Amniotic stem cell (primary cell): ENCODE results near the gene TRMT5.
A peak's percentile ranks its signal among the peaks of the same experiment; 100 is the strongest.

Source experiments
- DNase-seq: peaks from one replicate; lab custom pipeline; 2025; lab: John Stamatoyannopoulos, UW

The TRMT5 gene, protein sequence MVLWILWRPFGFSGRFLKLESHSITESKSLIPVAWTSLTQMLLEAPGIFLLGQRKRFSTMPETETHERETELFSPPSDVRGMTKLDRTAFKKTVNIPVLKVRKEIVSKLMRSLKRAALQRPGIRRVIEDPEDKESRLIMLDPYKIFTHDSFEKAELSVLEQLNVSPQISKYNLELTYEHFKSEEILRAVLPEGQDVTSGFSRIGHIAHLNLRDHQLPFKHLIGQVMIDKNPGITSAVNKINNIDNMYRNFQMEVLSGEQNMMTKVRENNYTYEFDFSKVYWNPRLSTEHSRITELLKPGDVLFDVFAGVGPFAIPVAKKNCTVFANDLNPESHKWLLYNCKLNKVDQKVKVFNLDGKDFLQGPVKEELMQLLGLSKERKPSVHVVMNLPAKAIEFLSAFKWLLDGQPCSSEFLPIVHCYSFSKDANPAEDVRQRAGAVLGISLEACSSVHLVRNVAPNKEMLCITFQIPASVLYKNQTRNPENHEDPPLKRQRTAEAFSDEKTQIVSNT

DNA sequence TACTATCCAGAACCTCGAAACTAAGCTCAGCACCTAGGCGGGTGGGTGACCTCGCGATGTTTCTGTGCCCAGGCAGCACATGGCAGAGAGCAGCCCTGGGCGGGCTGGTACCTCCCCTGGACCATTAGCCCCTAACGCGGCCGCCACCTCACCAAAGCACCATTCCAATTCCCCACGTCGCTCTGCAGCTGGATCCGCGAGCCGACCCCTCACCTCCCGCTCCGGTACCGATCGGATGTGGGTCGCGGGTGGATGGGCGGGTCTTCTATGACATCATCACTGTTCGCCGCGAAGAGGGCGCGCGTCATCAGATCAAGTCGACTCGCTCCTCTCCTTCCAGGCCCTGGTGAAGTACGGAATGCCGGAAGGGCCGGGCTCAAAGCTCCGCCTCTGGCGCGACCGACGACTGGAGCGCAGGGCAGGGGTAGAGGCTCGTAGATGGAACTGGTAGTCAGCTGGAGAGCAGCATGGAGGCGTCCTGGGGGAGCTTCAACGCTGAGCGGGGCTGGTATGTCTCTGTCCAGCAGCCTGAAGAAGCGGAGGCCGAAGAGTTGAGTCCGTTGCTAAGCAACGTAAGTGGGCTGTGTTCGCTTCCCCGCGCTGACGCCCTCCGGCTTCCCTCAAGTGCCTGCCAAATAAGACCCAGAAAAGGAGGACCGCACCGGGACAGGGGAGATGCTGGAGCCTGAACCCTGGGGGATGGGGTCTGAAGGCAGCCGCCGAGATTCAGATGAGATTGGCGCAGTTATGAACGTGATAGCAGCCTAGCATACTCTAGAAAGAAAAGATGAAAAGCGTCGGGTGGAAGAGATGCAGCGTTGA, at the start of gene TRMT5, which contains the start of gene SLC38A6:
Gene TRMT5, minus strand, starts transcription at position 269 of the 822 bp plus-strand sequence. Its CDS starts 106 bp downstream, at position 163.
Gene SLC38A6, plus strand, starts transcription at position 435 of the 822 bp plus-strand sequence. Its CDS starts 33 bp downstream, at position 468.
- DNase-seq: peak; percentile 91

DNA sequence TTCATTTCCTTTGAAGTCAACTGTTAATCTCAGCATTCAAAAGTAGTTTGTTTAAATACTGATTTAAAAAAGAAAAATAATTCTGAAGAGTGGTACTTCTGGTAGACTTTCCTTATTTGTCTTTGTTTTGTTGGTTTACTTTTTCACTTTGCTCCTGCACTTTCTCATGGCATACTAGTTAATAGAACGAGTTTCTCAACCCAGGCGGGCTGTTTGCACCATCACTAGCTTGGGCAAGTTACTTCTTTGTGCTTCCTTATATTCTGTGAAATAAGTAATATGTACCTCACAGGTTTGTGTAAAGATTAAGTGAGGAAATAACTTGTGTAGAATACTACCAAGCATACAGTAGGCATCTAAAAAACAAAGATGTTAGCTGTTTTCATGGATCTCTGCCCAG, 45.6 kb upstream of the TRMT5 start:
- DNase-seq: no peak

DNA sequence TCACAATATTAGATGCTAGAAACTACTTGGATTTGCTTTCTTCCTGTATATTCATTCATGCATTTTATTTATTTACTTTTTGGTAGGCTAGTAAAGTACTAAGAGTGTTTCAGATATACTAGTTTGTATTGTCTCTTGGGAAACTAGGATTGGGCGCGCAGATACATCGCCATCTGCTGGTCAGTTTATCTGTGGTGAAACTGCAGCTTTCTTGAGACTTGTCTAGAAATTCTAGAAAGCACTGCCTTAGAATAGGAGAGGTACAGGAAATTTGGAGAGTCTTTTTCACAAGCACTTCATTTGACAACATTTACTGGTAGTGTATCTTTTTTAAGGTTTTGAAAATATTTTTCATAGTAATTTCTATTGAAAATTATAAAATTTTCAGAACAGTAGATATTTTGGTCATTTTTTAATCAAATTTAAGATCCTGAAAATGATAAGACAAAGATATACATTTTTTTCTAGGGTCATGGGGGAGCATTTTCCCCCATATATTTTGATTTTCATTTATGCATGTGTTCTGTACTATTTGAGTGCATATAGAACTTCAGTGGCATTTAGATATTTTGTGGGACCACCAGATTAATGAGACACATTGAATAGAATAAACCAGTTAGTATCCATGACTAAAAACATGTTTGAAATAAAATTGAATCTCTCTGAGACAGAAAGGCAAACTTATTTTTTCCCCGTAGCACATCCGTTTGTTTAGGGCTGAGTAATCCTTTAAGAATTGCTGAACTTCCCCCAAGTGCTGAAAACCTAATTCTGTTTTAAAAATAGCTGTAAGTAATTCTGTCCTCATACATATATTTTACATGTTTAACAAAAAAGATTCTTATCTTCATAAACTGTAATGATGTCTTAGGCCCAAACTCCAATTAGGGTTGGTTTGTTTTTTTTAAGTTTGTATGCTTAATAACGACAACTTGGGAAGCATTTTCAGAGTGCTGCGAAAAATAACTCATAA, 44.7 kb upstream of the TRMT5 start:
- peak; percentile 43 for DNase-seq

DNA sequence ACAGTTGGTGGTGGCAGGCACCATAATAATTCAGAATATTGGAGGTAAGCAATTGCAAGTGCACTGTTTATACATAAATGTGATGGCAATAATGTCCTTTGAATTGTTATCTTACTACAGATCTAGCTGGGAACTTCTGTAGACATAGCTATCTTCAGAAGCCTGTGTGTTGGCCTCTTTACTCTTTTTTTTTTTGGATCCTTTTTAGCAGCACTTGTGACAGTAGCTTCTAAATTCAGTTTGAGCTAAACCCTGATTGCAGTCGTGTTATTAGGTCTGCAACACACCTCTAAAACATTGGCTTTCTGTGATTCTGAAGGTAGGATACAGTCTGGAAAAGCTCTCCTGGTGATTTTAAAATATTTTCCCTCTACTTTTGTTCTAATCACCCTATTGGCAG, 38.7 kb upstream of the TRMT5 start:
- no peak for DNase-seq

DNA sequence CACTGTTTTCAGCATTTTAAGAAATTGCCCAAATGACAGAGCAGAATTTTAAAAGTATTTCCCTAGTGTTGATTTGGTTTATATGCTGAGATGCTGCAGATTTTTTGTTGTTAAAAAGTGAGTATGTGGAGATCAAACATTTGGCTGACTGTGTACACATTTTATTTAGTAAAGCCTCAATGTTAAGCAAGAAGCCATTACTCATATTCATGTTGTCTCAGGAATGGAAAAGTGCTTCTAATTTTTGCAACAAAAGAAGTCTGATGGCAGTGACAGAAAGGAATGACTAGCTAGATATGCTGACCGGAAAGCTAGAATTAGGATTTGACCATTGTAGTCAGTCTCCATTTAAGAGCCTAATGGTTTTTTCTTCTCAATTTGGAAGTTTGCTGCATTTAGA, 22.7 kb upstream of the TRMT5 start:
- no peak for DNase-seq

DNA sequence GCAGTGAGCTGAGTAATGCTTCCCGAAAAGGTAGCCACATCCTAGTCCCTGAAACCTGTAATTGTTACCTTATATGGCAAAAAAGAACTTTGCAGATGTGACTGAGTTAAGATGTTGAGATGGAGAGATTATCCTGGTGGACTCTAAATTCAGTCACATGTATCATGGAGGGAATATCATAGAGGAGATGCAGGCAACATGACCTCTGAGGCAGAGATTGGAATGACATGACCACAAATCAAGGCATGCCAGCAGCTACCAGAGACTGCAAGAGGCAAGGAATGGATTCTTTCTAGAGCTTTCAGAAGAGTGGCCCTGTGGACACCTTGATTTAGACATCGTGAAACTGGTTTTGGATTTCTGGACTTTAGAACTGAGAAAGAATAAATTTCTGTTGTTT, 18.7 kb upstream of the TRMT5 start:
- no peak for DNase-seq

DNA sequence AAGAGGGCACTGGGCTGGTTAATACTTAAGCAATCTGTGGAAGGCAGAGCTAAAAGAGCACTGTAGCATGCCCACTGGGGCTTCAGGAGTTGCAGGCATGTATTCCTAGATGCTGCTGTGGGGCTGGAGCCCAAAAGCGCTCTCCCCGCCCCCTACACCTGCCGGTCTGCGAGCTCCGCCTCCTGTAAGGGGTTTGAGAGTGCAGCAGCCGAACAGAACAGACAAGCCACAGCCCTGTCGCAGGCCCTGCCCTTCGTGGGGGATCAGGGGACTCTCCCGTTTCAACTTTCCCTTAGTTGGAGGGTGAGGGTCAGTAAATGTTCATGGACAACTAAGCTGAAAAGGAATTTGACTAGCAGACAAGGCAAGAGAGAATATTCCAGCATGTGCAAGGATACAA, 17.7 kb upstream of the TRMT5 start:
- DNase-seq: no peak

DNA sequence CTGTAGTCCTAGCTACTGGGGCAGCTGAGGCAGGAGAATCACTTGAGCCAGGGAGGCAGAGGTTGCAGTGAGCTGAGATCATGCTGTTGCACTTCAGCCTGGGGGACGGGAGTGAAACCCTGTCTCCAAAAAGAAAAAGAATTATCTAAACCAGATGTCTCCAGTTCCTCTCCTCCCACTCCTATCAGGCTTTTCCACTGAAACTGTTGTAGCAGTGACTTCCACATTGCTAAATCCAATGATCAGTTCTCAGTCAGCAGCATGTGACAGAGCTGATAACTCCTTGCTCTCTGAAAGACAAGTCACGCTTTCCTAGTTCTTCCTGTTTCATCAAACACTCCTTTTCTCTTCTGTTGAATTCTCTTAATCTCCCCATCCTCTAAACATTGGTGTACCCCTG, 8.7 kb upstream of the TRMT5 start:
- no peak for DNase-seq

DNA sequence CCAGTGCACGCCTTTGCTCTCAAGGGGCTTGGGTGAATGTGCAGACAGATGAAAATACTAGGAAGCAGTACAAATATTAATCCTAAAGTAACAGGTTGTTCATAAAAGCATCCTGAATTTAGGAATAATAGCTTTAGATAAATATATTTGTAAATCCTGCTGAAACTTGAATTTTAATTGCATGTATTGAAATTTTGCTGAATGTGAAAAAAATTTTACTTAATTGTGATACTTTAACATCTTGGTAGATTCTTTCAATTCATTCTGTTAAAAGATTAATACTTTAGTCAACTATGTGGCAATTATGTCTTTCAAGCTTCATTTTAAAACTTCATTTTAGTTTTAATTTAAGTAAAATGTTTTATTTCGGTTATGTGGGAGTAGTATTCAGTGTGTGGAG, 5.6 kb upstream of the TRMT5 start:
- no peak for DNase-seq

DNA sequence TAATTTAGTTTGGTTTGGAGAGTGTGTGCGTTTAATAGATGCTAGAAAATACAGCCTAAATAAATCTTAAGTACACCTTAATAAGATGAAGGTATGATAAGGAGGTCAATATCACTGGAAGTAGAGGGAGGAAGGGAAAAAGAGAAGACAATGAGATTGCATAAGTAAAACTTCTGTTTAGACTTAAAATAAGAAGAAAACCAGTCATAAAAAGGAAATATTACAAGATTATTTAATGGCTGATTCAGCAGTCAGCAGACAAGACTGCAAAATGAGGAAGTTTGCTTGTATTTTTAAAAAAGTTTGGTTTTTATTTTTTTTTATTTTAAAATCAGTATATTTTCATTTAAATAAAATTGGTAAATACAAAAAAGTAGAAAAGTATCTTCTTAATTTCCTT, 3.3 kb upstream of the TRMT5 start:
- DNase-seq: no peak

DNA sequence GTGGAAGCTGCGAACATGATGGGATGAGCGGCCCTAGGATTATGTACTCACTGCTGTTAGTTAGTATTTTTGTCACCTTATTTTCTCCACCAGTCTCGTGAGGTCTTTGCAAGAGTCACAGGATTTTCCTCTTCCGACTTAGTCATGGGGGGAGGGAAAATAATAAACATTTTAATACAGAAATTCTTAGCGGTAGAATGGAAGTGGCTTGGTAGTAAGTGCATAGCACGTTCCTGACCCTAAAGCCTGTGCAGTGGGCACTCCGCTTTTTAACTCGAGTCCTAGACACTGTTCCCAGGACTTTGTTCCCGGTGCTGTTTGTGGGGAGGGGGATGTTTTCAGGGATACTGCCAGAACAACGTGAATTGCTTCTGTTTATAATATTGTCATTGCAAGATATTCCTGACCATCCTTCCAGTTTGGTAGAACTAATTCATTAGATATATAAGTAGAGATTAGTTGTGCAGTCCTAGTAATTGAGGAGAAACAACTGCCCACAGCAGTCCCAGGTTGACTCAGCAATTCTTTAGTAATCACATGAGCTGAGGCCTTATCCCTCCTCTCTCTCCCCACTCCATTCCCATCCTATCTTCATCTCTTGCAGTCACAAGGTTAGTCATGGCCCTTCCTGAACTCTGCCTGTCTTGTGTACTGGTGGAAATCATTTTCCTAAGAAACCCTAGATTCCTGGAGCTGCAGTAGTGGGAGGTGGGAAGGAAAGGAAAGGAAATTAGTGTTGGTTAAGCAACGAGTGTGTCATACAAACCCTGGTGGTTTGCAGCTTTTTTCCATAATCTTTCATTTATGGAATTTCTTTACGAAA, 965 bp upstream of the TRMT5 start:
- no peak for DNase-seq

DNA sequence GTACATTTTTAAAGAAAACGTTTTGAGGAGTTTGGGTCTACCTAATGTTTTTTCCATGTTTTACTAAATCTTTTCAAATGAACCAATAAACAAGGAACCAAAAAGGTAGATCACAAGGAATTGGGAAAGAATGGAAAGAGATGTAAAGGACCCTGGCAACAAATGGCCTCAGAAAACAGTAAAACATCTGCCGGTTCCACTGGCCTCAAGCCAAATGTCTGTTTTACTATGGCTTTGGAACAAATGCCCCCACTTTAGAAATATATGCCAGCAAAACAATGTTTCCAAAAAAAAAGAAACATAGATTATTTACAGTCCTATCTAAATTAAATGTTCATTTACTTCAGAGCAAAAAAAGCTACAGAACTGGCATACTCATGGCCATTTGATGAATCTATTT, 3.0 kb downstream of the TRMT5 start:
- DNase-seq: no peak

DNA sequence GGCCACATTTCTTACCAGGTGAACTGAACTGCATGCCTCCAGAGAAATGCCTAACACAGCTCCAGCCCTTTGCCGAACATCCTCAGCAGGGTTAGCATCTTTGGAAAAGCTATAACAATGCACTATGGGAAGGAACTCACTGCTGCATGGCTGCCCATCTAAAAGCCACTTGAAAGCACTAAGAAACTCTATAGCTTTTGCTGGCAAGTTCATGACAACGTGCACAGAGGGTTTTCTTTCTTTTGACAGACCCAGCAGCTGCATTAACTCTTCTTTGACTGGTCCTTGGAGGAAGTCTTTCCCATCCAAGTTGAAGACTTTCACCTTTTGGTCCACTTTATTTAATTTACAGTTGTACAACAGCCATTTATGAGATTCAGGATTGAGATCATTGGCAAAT, 5.3 kb downstream of the TRMT5 start:
- DNase-seq: no peak

DNA sequence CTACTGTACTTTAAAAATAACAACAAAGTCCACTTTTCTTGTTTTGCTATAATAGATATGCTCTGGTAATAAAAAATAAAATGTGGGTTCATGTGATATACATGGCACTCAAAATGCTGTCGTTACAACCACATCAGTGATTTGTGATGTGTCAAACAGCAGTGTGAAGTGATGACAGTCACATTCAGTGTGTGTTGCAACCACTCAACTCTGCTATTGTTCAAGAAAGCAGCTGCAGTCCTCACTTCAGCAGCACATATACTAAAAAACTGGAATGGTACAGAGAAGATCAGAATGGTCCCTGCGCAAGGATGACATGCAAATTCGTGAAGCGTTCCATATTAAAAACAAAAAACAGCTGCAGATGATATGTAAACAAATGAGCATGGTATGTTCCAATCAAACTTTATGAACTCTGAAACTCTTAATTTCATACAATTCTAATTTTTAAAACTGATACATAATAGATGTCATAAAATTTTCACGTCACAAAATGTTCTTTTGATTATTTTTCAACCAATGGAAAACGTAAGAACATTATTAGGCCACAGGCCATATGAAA, 6.7 kb downstream of the TRMT5 start:
- DNase-seq: no peak

DNA sequence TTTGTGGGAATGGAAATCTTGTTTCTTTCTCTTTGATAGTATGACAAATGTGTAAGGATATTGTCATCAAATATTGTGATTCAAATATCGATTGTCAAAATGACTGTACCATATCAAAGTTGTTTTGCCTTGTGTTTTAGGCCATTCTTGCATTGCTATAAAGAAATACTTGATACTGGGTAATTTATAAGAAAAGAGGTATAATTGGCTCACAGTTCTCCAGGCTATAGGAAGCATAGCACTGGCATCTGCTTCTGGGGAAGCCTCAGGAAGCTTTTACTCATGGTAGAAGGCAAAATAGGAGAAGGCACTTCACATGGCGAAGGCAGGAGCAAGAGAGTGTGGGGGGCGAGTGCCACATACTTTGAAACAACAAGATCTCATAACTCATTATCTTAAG, 7.8 kb downstream of the TRMT5 start:
- no peak for DNase-seq

DNA sequence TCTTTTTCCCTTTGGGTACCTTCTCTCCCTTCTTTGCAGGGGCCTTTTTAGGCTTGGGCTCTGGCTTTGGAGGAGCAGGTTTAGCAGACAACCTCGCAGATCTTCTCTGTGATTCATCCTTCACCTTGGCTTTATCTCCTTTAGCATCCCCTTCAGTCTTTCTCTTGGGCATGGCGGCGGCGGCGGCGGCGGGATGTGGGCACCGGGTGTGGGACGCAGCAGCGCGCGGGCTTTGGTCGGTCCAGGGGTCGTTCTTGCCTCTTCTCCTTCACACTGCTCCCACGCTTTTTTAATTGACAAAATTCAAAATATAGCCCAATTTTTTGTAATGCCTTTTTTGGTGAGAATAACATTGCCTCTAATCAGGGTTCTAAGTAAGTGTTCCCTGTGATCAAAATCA, 8.6 kb downstream of the TRMT5 start:
- no peak for DNase-seq

DNA sequence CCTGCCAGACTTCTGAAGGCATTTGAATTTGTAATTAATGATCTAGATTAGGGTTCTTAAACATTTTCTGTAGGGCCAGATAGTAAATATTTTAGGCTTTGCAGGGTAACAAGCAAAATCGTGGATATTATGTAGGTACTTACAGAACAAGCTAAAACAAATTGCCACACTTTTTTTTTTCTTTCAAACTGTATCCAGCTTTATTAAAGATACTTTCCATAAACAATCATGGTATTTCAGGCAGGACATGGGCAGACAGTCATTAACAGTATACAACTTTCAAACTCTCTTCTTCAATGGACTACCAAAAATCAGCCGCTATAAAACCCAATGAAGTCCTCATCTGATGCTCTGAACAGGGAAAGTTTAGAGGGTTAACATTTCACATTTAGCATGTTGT, 9.6 kb downstream of the TRMT5 start:
- no peak for DNase-seq

DNA sequence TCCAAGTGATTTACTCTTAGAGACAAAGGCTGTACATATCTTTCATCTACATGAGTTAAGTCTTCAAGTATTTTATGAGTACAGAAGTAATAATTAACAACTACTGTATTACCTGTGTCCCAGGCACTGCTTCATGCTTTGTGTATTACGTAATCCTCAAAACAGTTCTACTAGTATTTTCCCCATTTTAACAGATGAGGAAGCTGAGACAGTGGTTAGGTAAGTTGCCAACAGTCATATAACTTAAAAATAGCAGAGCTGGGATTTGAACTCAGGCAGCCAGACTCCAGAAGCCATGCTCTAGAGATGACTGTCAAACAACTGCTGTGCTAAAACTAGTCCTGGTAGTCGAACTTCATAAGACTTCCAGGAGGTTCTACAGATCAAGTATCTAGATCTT, 10.7 kb downstream of the TRMT5 start:
- no peak for DNase-seq

DNA sequence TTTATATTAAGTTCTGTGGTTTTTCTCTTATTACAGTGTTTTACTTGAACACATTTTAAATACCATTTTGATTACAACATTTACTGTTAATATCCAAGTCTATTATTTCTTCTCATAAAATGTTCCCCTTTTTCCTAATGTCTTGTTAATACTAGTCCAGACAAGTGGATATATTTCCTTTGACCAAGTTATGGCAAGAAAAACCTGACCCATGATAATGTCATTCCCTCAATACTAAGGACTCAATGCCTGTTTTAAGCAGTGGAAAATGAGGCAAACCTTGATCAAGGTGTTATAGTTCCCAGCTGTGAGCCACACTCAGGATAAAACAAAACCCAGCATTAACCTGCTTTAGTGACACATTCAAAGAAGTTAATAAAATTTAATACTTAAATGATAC, 12.2 kb downstream of the TRMT5 start:
- DNase-seq: no peak

DNA sequence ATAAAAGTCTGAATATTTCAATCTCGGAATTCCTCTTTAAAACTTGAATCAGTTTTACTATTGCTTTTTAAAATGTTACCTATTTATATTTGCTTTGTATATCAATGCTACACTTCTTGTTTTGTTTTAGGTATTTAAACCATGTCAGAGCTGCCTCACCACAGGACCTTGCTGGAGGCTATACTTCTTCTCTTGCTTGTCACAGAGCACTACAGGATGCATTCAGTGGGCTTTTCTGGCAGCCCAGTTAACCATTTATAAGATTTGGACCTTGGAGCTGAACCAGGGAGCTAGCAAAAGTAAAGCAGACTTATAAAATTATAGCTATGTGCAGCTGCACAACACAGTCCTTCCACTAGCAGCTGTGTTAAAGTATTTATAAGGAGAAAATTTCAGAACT, 12.8 kb downstream of the TRMT5 start:
- no peak for DNase-seq

DNA sequence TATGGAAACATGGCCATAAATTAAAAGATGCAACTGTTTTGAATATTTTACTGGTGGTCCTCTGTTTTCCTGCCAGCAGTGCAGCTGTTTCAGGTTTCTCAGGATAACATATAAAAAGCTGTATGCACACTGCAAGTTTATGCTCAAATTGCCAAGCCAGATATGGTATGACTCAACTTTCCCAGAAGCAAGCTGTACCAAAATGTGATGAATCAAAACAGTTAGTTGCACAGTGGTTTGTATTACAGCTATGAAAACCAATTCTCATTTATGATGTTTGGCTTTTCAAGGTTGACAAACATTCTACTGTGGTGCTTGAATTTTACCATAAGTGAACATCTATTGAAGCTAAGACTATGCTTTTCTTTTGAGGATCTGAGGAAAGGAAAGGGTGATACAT, 15.5 kb downstream of the TRMT5 start:
- DNase-seq: peak; percentile 29
